Kidney epithelial cell (primary cell): ENCODE results near the gene ADGB. TPM values are rescaled to one million over a fixed set of nuclear protein-coding genes. Genes with fewer than 3 reads are reported as not detected.

Source experiments
- DNase-seq: peaks from one replicate; pipeline ENCODE4 v3.0.0-alpha.2; 2010; ENCODE audit warnings: low read depth
- H3K27me3 ChIP-seq: 2 replicates; pipeline ENCODE4 v1.6.0; 2011; ENCODE audit warnings: low read length; ENCODE audit not compliant: control insufficient read depth, insufficient read depth
- H3K36me3 ChIP-seq: 2 replicates; pipeline ENCODE4 v1.5.1; 2011; ENCODE audit warnings: low read length; ENCODE audit not compliant: control insufficient read depth, insufficient read depth
- H3K4me3 ChIP-seq: 2 replicates; pipeline ENCODE4 v1.5.1; 2011; ENCODE audit warnings: low read depth, mild to moderate bottlenecking, control low read depth, low read length
- total RNA-seq: library from RNA; depleted of rRNA; stranded (reverse); fragments of >200 nt; gene quantifications from 2 replicates; pipeline ENCODE4 v1.2.3, GENCODE V29; 2015
- TF ChIP-seq, protein P1 (sequence below): IDR thresholded peaks from 2 replicates; pipeline ENCODE4 v1.5.1; 2011; ENCODE audit warnings: mild to moderate bottlenecking, moderate library complexity, low read length, control low read depth, inconsistent platforms; ENCODE audit not compliant: insufficient read depth, poor library complexity, severe bottlenecking

Gene ADGB
- total RNA-seq, 1 donor from 2014 or later = not detected

DNA sequence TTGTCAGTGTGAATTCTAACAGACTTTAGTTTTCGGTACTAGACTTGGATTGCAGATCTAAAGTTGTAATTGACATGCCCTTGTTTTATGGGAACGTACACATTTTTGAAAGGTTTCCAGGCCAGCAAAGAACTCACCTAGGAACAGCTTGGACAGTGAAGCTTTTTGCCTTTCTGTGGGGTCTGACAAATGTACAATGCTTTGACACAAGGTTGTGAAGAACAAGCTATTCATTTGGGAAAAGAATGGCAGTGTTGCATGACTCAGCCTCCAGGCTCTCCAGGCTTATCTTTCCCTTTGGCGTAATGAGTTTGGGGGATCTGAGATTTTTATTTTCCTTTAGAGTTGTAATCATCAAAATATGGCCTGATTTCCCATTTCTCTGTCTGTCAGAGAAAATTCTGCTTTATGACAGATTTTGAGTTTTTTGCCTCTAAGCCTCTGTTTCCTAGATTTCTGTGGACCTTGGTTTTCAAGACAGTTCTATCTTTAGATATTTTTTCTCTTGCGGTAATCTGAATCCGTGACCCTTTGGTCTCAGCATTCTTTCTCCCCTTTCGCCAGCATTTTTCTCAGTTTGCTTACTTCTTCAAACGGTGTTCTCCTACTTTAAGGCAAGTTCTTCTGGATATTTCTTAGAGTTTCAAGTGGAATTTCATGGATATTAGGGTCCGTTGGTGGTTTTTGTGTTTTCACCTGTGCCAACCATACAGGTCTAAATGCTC lies 221.0 kb downstream of the ADGB start:
- Histone ChIP-seq H3K27me3 (no peaks in the 10 kb centered on the region), H3K4me3 (no peak overlapping the region), H3K36me3 (no peaks in the 10 kb centered on the region)
- TF ChIP-seq, protein P1, sequence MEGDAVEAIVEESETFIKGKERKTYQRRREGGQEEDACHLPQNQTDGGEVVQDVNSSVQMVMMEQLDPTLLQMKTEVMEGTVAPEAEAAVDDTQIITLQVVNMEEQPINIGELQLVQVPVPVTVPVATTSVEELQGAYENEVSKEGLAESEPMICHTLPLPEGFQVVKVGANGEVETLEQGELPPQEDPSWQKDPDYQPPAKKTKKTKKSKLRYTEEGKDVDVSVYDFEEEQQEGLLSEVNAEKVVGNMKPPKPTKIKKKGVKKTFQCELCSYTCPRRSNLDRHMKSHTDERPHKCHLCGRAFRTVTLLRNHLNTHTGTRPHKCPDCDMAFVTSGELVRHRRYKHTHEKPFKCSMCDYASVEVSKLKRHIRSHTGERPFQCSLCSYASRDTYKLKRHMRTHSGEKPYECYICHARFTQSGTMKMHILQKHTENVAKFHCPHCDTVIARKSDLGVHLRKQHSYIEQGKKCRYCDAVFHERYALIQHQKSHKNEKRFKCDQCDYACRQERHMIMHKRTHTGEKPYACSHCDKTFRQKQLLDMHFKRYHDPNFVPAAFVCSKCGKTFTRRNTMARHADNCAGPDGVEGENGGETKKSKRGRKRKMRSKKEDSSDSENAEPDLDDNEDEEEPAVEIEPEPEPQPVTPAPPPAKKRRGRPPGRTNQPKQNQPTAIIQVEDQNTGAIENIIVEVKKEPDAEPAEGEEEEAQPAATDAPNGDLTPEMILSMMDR = no peak
- DNase-seq = no peak

DNA sequence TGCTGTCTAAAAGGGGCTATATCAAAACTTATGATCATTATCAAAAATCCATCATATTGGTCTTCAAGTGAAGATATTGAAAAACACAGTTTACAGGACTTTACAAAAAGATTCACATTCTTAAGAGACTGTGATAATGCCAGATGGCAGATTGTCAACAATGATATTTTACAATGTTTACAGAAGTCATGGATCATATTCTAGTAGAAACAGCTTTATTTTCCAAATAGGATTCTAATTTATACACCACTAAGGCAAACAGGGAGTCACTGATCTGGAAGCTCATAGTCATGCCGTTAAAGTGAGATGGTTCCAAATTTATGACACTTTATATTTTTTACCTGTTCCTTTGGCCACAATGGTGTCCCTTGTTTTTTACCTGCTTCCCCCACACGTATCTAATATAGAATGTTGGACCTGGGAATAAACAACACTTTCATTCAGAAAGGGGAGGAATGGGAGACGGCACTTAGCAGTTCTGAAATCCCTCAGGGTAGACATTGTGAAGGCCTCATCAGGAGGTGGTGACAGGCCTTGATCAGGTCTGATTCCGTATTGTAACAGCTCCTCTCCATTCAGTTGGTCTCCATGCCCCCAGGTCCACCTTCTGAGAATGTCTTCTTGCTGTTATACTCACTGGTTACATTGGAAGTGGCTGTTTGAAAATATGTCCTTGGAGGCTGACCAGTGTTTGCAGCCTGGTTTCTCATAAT lies 228.6 kb downstream of the ADGB start:
- DNase-seq = no peak
- TF ChIP-seq, protein P1 = no peak
- Histone ChIP-seq H3K36me3 (no peaks in the 10 kb centered on the region), H3K27me3 (no peaks in the 10 kb centered on the region), H3K4me3 (no peak overlapping the region)

DNA sequence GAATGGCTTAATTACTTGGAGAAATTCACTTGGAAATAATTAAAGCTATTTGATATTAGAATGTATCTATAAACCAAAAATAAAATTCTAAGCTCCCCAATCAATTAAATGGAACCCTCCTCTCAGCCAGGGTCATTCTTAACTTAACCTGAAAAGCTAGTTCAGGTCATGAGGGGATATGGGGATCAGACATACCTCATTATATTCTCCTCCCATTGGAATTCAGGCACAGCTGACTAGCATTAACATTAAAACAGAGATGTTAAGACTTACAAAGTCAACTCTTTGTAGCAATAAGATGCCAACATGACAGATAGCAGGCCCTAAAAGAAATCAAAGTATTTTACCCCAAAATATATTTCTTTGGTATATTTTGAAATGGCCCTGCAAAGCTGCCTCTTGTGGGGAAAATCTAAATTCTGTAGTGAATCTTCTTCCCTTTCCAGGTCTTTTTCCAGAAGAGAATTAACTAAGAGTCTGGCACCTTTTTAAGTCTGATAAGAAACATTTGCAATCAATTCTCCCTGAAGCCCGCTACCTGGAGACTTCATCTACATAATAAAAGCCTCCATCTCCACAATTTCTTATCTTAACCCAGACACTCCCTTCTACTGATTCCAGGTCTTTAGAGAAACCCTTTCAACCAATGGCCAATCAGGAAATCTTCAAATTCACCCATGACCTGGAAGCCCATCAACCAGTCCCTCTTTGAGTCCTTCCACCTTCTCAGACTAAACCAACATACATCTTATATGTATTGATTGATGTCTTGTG lies 231.2 kb downstream of the ADGB start:
- Histone ChIP-seq H3K27me3 (no peaks in the 10 kb centered on the region), H3K36me3 (no peaks in the 10 kb centered on the region), H3K4me3 (no peak overlapping the region)
- TF ChIP-seq, protein P1 = no peak
- DNase-seq = no peak

DNA sequence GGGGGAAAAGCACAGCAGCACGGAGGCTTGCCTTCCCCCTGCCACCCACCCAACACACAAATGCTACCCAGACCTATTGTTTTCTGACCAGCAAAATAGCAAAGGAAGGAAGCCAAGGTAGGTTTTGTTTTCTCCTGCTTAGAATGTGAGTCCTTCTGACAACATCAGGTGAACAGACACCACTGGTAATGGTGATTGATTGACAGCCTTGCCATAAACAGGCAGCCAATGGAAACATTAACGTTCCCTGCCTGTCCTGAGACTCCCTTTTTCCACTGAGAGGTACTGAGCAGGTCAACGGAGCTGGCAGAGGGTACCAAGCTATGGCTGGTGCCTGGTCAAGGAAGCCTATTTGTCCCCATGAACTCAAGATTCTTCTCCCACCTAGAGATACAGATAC lies 234.4 kb downstream of the ADGB start:
- DNase-seq = no peak

DNA sequence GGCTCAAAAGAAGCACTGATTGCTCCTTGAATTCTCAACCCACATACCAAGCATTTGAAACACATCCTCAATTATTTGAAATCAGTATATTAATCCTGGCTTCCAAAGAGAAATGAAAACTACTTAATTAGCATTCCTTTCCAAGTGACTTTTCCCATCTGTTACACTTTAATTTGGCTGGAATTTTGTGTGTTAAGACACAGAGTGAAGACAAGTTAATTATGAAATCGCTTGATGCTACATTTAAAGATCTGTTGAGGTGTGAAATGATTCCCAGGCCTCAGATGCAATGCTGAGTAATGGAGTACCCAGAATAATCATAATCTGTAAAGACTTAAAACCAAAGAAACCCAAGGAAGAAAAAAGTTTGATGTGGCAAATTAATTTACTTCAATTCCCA lies 241.4 kb downstream of the ADGB start:
- TF ChIP-seq, protein P1 = no peak
- H3K27me3 ChIP-seq = no peaks in the 10 kb centered on the region
- H3K4me3 ChIP-seq = no peak overlapping the region
- DNase-seq = no peak
- H3K36me3 ChIP-seq = no peaks in the 10 kb centered on the region

More for the DNA sequence above, 234.4 kb downstream of the ADGB start:
- Histone ChIP-seq H3K4me3 (no peak overlapping the region), H3K27me3 (no peaks in the 10 kb centered on the region), H3K36me3 (no peaks in the 10 kb centered on the region)
- TF ChIP-seq, protein P1 = no peak
